Glomerular visceral epithelial cell (primary cell): ENCODE data around the gene GSK3A.
A peak's percentile ranks its signal among the peaks of the same experiment; 100 is the strongest.

Source experiments
- DNase-seq: peaks from one replicate; pipeline ENCODE4 v3.0.0-alpha.2; 2016; ENCODE audit errors: extremely low spot score

GSK3A gene

GRCh38 chr19:42242512-42243409 is at the start of gene GSK3A:
GSK3A (minus strand) TSS chr19:42242602; CDS start chr19:42242465, 137 bp downstream.
- DNase-seq = peak; percentile 99

DNA sequence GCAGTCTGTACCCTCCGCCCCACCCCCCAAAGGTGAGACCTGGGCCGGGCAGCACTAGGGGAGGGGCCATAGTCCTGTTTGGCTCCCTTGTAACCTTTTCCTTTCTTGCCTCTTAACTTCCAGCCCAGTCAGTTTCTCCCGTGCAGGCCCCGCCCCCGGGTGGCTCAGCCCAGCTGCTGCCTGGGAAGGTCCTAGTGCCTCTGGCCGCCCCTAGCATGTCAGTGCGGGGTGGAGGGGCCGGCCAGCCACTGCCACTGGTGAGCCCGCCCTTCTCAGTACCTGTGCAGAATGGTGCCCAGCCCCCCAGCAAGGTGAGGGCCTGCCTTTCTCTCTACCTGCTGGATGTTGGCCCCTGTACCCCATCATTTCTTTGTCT is 49.0 kb upstream of the GSK3A start:
- no peak for DNase-seq

DNA sequence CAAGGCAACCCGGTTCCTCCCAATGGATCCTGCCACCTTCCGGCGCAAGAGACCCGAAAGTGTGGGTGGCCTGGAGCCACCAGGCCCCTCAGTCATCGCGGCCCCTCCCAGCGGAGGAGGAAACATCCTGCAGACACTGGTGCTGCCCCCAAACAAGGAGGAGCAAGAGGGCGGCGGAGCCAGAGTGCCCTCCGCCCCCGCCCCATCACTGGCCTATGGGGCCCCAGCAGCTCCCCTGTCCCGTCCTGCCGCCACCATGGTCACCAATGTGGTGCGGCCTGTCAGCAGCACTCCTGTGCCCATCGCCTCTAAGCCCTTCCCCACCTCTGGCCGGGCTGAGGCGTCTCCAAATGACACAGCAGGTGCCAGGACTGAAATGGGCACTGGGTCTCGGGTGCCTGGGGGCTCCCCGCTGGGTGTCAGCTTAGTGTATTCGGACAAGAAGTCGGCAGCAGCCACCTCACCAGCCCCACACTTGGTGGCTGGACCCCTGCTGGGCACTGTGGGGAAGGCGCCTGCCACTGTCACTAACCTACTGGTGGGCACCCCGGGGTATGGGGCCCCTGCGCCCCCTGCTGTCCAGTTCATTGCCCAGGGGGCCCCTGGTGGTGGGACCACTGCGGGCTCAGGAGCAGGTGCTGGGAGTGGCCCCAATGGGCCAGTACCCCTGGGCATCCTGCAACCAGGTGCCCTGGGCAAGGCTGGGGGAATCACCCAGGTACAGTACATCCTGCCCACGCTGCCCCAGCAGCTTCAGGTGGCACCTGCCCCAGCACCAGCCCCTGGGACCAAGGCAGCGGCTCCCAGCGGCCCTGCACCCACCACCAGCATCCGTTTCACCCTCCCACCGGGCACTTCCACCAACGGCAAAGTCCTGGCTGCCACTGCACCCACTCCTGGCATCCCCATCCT is 48.4 kb upstream of the GSK3A start:
- DNase-seq = peak; percentile 46

DNA sequence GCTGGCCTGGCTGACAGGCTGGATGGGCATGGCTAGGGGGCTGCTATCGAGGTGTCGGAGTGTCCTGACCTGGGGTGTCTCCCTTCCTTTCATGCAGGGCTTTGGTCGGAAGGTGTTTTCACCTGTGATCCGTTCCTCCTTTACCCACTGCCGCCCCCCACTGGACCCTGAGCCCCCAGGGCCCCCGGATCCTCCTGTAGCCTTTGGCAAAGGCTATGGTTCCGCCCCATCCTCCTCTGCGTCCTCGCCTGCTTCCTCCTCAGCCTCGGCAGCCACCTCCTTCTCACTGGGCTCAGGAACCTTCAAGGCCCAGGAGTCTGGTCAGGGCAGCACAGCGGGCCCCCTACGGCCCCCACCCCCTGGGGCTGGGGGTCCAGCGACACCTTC is 47.7 kb upstream of the GSK3A start:
- DNase-seq = no peak

GRCh38 chr19:42289556-42290041 is 47.2 kb upstream of the GSK3A start:
- no peak for DNase-seq

DNA sequence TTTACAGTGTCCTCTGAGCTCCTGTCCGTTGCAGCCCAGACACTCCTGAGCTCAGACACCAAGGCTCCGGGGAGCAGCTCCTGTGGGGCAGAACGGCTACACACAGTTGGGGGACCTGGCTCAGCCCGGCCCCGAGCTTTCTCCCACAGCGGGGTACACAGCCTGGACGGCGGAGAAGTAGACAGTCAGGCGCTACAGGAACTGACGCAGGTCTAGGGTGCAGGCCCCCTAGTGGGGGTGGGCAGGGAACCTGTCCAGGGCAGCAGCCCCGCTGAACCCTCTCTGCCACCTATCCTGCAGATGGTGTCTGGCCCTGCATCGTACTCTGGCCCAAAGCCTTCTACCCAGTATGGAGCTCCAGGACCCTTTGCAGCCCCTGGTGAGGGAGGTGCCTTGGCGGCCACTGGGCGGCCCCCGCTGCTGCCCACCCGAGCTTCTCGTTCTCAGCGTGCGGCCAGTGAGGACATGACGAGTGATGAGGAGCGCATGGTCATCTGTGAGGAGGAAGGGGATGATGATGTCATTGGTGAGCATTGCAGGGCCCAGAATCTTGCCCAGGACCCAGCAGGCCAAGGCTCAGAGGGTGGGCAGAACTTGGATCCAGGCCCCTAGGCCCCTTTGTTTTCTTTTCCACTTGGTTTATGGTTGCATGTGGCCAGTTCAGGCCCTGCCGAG is 46.6 kb upstream of the GSK3A start:
- DNase-seq = no peak

DNA sequence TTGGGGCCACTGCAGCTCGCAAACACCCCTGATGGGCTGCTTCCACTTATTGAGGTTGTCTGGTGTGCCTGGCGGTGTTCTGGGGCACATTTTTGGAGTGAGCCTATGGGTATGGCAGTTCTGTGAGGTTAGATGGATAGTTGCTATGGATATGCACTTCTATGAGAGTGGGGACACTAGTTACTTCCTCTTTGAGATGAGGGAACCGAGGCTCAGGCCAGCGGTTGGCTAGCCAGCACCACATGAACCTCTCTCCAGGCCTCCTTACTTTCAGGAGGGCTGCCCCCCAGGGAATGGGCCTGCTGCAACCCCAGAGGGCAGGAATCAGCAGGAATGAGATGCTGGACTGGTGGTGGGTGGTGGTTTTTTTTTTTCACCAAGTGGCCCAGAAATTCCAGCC is 46.0 kb upstream of the GSK3A start:
- DNase-seq = no peak

GRCh38 chr19:42287827-42288107 is 45.4 kb upstream of the GSK3A start:
- DNase-seq = no peak

DNA sequence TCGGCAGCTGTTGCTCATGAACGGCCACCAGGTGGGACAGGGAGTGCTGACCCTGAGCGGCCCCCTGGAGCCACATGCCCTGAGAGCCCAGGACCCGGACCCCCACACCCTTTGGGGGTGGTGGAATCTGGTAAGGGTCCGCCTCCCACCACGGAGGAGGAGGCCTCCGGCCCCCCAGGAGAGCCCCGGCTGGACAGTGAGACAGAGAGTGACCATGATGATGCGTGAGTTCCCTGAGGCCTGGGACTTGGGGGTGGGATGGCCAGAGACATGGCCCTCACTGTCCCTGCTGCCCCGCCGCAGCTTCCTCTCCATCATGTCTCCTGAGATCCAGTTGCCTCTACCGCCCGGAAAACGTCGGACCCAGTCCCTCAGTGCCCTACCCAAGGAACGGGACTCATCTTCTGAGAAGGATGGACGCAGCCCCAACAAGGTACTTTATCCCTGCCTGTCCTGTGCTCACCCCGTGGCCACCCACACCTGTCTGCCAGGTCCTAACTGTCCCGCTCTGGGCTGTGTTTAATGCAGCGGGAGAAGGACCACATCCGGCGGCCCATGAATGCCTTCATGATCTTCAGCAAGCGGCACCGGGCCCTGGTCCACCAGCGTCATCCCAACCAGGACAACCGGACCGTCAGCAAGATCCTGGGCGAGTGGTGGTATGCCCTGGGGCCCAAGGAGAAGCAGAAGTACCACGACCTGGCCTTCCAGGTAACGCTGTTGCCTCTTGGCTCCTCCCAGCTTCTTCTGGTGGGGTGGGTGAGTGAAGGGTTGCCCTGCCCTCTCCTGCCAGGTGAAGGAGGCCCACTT is 44.8 kb upstream of the GSK3A start:
- no peak for DNase-seq

DNA sequence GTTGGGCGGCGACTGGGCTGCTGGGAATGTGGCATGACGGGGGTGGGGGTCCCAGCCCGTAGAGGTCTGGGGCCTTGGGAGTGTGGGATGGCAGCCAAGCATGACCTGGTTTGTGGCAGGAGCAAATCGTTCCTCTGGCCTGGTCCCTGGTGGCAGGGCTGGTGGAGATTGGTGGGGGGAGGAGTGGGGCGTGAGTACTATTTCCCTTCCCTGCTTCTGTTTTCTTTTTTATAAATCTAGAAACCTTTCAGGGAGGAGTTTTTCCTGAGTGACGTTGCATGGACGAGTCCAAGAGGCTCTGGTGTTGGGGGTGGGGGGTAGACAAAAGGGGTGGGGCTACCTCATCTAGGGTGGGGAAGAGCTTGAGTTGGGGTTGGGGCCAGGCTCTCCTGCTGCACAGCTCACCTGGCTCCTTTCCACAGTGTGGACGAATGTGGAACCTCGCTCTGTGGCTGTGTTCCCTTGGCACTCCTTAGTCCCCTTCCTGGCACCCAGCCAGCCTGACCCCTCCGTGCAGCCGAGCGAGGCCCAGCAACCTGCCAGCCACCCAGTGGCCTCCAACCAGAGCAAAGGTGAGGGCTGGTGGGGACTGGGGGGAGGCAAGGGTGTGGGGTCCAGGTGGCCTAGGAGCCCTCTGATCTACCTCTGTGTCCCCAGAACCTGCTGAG is 44.1 kb upstream of the GSK3A start:
- DNase-seq = no peak

DNA sequence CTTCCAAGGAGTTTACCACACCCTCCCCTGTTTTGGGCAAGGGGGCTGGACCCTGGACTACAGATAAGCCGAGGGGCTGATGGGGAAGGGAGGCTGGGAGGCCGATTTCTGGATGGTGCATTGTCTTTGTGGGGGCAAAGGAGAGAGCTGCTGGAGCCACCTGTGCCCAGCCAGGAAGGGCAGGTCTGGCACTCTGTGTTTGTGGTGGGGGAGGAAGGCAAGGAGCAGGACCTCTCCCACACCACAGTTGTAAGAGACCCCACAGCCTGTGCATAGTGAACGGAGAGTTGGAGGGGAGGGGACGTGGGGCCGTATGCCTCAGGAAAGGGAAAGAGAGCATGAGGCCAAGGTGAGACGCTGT is 43.6 kb upstream of the GSK3A start:
- DNase-seq = no peak

GRCh38 chr19:42285541-42285941 is 43.1 kb upstream of the GSK3A start:
- no peak for DNase-seq

GRCh38 chr19:42284591-42285341 is 42.4 kb upstream of the GSK3A start:
- no peak for DNase-seq

DNA sequence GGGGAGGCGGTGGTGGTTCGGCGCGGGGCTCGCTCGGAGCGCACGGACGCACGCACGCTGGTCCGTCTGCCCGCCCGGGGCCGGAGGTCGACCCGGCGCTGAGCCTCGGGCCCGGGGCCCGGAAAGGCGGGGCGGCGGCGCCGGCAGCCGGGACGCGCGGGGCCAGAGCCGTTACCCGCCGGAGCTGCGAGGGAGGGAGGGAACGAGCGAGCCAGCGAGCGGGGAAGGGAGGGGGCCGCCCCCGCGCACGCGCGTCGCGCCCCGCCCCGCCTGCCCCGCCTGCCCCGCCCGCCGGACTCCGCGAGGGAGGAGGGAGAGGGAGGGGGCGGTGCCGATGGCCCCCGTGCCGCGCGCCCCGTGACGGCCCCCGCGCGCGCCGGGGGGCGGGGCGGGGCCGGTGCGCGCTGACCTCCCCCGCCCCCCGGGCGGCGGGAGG is 41.7 kb upstream of the GSK3A start:
- peak; percentile 90 for DNase-seq

- peak; percentile 97 for DNase-seq
Observed at GRCh38 chr19:42283188-42284065, 41.0 kb upstream of the GSK3A start.

DNA sequence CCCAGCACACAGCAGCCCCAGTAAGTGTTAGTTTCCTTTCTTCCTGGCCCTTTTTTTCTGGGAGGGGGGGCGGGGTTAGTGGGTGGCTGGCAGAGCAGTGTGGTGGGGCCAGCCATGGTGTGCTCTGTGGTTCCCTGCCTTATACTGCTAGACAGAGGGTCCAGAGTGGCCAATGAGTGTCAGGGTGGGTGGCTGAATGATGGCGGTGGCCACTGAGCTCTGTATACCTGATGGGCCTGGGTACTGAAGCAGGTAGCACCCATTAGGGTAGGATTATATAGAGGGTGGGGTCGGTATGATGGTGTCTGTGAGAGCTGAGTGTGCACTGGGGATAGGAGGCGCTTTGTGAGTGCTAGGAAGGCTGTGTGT is 40.4 kb upstream of the GSK3A start:
- no peak for DNase-seq

DNA sequence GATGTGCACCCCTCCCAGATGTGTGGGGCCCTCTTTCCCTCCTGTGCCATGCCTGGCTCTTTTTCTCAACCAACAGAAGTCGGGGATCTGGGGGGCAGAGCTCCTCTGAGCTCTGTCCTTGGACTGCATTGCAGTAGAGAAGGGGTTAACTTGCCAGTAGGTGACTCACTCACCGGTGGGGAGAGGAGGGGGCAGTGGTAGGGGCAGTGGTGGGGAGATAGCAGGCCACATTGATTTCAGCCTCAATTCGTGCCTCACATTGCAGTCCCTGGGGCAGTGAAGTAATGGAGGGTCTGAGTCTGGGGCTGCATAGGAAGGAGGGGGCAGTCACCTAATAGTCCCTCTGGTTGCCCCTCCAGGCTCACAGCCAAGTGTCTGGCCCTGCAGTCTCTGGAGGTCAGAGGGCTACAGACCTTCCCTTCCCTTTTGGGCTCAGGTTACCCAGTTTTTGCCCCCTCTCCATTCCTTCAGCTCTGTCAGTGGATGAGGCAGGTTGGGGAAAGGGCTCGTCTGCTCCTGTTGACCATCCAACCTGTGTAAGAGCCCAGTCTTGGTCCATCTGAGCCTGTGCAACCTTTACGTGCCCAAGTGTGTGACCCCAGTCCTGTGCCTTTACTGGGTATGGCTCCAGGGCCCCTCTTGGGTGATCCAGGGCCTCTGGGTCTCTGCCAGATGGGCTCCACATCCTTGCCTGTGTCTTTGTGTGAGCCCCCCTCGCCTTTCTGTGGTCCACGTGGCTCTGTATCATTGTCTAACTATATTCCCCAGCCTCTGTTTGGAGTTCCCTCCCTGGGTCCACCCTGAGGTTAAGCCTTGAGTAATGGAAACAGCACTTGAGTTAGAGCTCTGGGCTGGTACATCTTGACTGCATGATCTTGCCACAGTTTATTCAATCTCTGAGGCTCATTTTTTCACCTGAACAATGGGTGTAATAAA is 39.7 kb upstream of the GSK3A start:
- DNase-seq = peak; percentile 58
